ENCODE data around the gene FAM107B.

Gene FAM107B

DNA sequence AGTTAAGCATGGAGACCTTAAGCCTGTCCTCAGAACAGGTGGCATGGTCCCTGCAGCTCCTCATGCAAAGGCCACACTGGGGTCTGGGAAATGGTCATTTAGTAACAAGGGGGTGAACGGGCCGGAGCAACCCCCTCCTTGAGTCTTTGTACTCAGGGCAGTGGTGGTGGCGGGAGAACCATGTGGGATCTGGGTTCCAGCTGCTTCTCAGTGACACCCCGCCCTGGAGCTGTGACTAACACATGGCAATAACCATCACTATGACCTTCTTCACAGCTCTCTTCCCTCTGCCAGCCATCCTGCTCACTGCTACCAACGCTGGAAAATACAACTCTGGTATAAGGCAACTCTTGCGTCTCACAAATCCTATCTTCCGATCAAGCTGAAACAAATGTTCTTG lies 240.5 kb downstream of the FAM107B start:
- Mint-ChIP-seq H3K27ac (peak overlapping the region; percentile 67), H3K36me3 (peaks cover 6% of the 10 kb centered on the region), H3K4me3 (no peak overlapping the region), H3K9me3 (ENCODE audit: low read depth) (no peaks in the 10 kb centered on the region), H3K4me1 (ENCODE audit: low read depth) (peaks cover 86% of the 10 kb centered on the region), H3K27me3 (no peaks in the 10 kb centered on the region)

DNA sequence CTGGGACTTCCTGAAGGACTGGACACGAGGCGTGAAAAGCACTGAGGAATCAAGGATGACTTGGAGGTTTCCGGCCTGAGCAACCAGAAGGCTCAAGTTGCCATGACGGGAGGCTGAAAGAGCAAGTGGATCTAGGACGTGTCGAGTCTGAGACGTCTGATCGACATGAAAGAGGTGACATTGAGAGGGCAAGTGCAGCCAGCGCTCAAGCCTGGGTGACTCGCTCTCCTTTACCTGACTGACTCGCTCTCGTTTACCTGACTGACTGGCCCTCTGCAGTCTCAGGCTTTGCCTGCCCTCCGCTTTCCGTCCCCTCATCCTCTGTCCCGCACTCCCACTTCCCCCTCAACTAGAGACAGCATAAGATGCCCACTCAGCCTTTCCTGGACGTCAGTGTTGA lies 241.4 kb downstream of the FAM107B start:
- Mint-ChIP-seq H3K27ac (peak overlapping the region; percentile 50), H3K36me3 (peaks cover 10% of the 10 kb centered on the region), H3K27me3 (no peaks in the 10 kb centered on the region), H3K4me3 (no peak overlapping the region), H3K9me3 (ENCODE audit: low read depth) (no peaks in the 10 kb centered on the region), H3K4me1 (ENCODE audit: low read depth) (peaks cover 89% of the 10 kb centered on the region)

- H3K4me1 Mint-ChIP-seq (ENCODE audit: low read depth) = peaks cover 95% of the 10 kb centered on the region
- peaks cover 8% of the 10 kb centered on the region for H3K36me3 Mint-ChIP-seq
- H3K27ac Mint-ChIP-seq = peak overlapping the region; percentile 41
- no peaks in the 10 kb centered on the region for H3K9me3 Mint-ChIP-seq (ENCODE audit: low read depth)
- no peak overlapping the region for H3K4me3 Mint-ChIP-seq
- no peaks in the 10 kb centered on the region for H3K27me3 Mint-ChIP-seq
These were observed 242.0 kb downstream of the FAM107B start for GRCh38 chr10:14532473-14533251.

DNA sequence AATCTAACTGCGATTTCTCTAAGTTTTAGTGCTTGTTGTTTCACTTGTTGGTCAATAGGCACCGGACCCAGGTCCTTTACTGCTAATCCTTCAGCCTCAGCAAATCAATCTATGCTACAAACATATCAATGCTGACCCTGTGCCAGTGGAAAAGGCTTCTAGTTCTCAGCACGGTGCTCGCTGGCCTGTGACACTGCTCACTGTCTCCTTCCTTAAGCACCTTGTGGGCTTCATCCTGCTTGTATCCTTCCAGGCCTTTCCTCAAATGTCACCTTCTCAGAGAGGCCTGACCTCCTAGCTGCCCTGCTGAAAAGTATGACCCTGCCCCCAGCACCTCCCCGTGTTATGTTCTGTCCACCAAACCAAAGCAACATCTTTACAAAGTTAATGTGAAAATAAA lies 242.7 kb downstream of the FAM107B start:
- H3K27me3 Mint-ChIP-seq = no peaks in the 10 kb centered on the region
- peak overlapping the region; percentile 41 for H3K27ac Mint-ChIP-seq
- no peak overlapping the region for H3K4me3 Mint-ChIP-seq
- H3K4me1 Mint-ChIP-seq (ENCODE audit: low read depth) = peaks cover 99% of the 10 kb centered on the region
- H3K36me3 Mint-ChIP-seq = peaks cover 12% of the 10 kb centered on the region
- no peaks in the 10 kb centered on the region for H3K9me3 Mint-ChIP-seq (ENCODE audit: low read depth)

- Mint-ChIP-seq H3K36me3 (peaks cover 16% of the 10 kb centered on the region), H3K4me1 (ENCODE audit: low read depth) (peaks cover 93% of the 10 kb centered on the region), H3K4me3 (no peak overlapping the region), H3K27ac (peak overlapping the region; percentile 77), H3K9me3 (ENCODE audit: low read depth) (no peaks in the 10 kb centered on the region), H3K27me3 (no peaks in the 10 kb centered on the region)
These were observed 244.2 kb downstream of the FAM107B start for GRCh38 chr10:14530465-14530864.

- H3K36me3 Mint-ChIP-seq = peaks cover 17% of the 10 kb centered on the region
These were observed 245.3 kb downstream of the FAM107B start for GRCh38 chr10:14529351-14529750.

DNA sequence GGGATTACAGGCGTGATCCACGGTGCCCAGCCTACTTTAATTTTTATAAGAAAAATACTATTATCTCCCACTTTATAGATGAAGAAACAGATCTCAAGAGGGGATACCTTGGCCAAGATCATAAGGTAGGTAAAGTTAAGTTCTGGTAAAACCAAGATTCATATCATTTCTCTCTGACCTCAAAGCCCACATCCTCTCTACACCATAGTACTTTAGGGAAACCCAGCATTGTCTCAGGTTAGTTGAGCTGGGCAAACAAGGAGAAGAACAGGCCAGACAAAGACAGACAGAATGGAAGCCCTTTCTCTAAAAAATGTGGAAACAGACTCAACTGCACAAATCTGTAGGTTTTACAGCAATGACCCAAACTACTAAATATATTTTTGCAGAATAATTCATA lies 246.2 kb downstream of the FAM107B start:
- H3K27me3 Mint-ChIP-seq = no peaks in the 10 kb centered on the region
- H3K9me3 Mint-ChIP-seq (ENCODE audit: low read depth) = no peaks in the 10 kb centered on the region
- peaks cover 16% of the 10 kb centered on the region for H3K36me3 Mint-ChIP-seq
- H3K4me1 Mint-ChIP-seq (ENCODE audit: low read depth) = peaks cover 87% of the 10 kb centered on the region
- H3K4me3 Mint-ChIP-seq = peak overlapping the region; percentile 53
- peak overlapping the region; percentile 77 for H3K27ac Mint-ChIP-seq

More at GRCh38 chr10:14529351-14529750, 245.3 kb downstream of the FAM107B start:
- Mint-ChIP-seq H3K9me3 (ENCODE audit: low read depth) (no peaks in the 10 kb centered on the region), H3K27me3 (no peaks in the 10 kb centered on the region), H3K4me1 (ENCODE audit: low read depth) (peaks cover 93% of the 10 kb centered on the region), H3K4me3 (peak overlapping the region; percentile 47), H3K27ac (peak overlapping the region; percentile 77)

GRCh38 chr10:14527915-14528314 lies 246.8 kb downstream of the FAM107B start:
- Mint-ChIP-seq H3K27ac (peak overlapping the region; percentile 90), H3K4me1 (ENCODE audit: low read depth) (peaks cover 86% of the 10 kb centered on the region), H3K27me3 (no peaks in the 10 kb centered on the region), H3K9me3 (ENCODE audit: low read depth) (no peaks in the 10 kb centered on the region), H3K36me3 (peaks cover 14% of the 10 kb centered on the region), H3K4me3 (peak overlapping the region; percentile 60)

DNA sequence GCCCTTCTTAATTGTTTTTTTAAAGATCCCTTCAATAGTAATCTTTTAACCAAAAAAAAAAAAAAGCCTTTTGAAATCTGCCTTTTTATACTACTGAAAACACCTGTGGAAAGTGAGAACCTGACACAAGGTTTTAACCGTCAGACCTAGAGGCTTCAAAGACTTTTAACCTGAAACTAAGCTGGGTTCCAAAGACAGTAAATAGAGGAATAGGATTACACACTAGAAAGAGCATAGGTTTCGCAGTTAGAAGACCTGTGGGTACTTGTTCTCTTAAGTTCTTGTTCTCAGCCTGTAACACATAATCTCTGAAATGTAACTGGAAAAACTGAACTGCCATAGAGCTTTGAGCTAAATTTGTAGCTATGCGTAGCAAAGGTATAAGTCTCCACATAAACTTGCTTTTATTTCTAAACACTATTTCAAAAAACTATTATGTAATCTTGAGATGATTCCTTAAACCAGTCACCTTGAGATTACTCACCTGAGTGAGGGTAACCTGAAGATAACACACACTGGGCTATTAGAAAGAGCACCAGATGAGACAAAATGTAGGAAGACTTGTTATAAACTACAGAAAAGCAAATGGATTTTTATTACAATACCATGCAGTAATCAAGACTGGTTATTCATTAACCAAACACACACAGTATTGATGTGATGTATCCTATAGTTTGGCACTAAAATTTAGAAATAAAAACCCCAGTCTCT lies 247.4 kb downstream of the FAM107B start:
- H3K9me3 Mint-ChIP-seq (ENCODE audit: low read depth) = no peaks in the 10 kb centered on the region
- H3K4me3 Mint-ChIP-seq = peak overlapping the region; percentile 60
- H3K4me1 Mint-ChIP-seq (ENCODE audit: low read depth) = peaks cover 81% of the 10 kb centered on the region
- peak overlapping the region; percentile 90 for H3K27ac Mint-ChIP-seq
- H3K36me3 Mint-ChIP-seq = peaks cover 14% of the 10 kb centered on the region
- H3K27me3 Mint-ChIP-seq = no peaks in the 10 kb centered on the region

DNA sequence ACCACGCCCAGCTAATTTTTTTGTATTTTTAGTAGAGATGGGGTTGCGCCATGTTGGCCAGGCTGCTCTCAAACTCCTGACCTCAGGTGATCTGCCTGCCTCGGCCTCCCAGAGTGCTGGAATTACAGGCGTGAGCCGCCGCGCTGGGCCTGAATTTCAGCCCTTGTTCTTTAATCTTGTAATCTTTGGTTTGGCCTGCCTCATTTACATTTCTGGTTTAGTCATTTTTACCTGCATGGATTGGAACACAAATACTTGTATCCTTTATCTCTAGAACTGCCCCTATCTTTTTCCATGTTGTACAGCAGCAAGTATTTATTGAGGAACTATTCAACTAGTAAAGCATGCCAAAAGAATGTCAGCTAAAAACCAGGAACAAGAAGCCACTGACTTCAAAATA lies 248.4 kb downstream of the FAM107B start:
- H3K27me3 Mint-ChIP-seq = no peaks in the 10 kb centered on the region
- no peak overlapping the region for H3K4me3 Mint-ChIP-seq
- H3K4me1 Mint-ChIP-seq (ENCODE audit: low read depth) = peaks cover 77% of the 10 kb centered on the region
- no peaks in the 10 kb centered on the region for H3K9me3 Mint-ChIP-seq (ENCODE audit: low read depth)
- H3K27ac Mint-ChIP-seq = peak overlapping the region; percentile 77
- H3K36me3 Mint-ChIP-seq = peaks cover 14% of the 10 kb centered on the region

DNA sequence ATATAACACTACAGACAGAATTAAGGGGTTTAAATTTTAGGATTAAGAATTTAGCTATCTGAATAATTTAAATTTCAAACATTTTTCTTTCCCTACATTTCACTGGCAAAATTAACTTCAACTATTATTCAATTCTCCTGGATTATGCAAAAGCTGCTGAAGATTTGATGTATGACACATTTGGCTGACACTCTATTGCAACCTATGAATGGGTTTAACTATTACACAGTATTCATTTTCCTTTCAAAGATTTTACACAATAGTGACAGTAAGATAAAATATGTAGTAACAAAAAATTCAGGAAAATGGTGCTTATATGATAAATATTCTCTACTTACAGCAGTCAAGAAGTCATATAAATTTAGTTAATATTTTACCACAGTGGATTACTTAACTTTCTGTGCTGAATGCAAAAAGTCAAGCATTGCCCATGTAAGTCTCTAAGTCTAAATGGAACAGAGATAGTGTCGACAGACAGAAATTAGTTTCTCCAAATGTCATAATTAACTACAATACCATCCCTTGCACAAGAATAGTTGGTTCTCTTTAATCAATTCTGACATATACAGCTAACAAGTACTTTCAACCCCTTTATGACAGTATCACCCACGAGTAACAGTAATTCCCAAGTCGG lies 249.9 kb downstream of the FAM107B start:
- Mint-ChIP-seq H3K27ac (peak overlapping the region; percentile 61), H3K36me3 (peaks cover 16% of the 10 kb centered on the region), H3K4me1 (ENCODE audit: low read depth) (peaks cover 71% of the 10 kb centered on the region)

GRCh38 chr10:14523286-14523685 lies 251.4 kb downstream of the FAM107B start:
- Mint-ChIP-seq H3K4me3 (no peak overlapping the region), H3K36me3 (peaks cover 19% of the 10 kb centered on the region), H3K9me3 (ENCODE audit: low read depth) (no peaks in the 10 kb centered on the region), H3K4me1 (ENCODE audit: low read depth) (peaks cover 63% of the 10 kb centered on the region), H3K27me3 (no peaks in the 10 kb centered on the region), H3K27ac (peak overlapping the region; percentile 86)

More for the DNA sequence above, 249.9 kb downstream of the FAM107B start:
- Mint-ChIP-seq H3K4me3 (no peak overlapping the region), H3K9me3 (ENCODE audit: low read depth) (no peaks in the 10 kb centered on the region), H3K27me3 (no peaks in the 10 kb centered on the region)

DNA sequence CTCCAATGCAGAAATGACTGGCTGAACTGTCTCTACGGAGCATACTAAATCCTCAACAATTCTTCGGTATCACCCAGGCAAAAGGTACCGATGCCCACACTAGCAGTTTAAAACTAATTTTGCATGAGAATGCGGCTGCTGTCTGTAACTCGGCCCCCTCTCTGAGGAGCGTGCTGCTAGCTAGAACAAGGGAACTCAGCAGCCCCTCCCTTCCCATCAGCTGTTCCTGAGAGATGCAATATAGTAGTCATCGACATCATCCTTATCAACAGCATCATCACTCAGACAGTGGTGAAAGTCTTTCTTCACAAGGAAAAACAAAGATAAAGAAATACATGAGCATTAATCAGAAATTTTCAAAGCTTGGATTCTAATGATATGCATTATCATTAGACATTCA lies 254.9 kb downstream of the FAM107B start:
- H3K27ac Mint-ChIP-seq = peak overlapping the region; percentile 72

GRCh38 chr10:14518149-14518548 lies 256.5 kb downstream of the FAM107B start:
- H3K36me3 Mint-ChIP-seq = peaks cover 13% of the 10 kb centered on the region
- H3K4me1 Mint-ChIP-seq (ENCODE audit: low read depth) = peaks cover 25% of the 10 kb centered on the region
- peak overlapping the region; percentile 77 for H3K27ac Mint-ChIP-seq
- no peak overlapping the region for H3K4me3 Mint-ChIP-seq
- H3K9me3 Mint-ChIP-seq (ENCODE audit: low read depth) = no peaks in the 10 kb centered on the region
- H3K27me3 Mint-ChIP-seq = no peaks in the 10 kb centered on the region

More for the DNA sequence above, 254.9 kb downstream of the FAM107B start:
- H3K9me3 Mint-ChIP-seq (ENCODE audit: low read depth) = no peaks in the 10 kb centered on the region
- no peak overlapping the region for H3K4me3 Mint-ChIP-seq
- H3K27me3 Mint-ChIP-seq = no peaks in the 10 kb centered on the region
- H3K36me3 Mint-ChIP-seq = peaks cover 12% of the 10 kb centered on the region
- H3K4me1 Mint-ChIP-seq (ENCODE audit: low read depth) = peaks cover 34% of the 10 kb centered on the region

DNA sequence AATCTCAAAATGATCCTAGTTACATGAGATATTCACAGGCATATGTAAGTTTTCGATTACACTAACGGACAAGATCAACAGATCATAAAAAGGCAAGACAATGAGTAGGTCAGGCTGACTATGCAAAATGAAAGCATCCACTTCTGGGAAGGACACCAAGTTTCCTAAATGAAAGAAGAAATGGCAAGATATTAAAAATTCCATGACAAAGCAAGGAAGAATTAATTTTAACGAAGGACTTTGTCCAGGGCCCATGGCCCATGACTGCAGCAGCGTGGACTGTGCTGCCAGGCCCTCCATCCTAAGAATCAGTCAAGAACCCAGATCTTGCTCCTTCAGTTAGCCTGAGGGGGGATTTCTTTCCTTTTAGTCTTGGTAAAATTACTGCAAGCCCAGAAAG lies 261.6 kb downstream of the FAM107B start:
- H3K36me3 Mint-ChIP-seq = peaks cover 24% of the 10 kb centered on the region

More for the DNA sequence above, 261.6 kb downstream of the FAM107B start:
- H3K27me3 Mint-ChIP-seq = no peaks in the 10 kb centered on the region
- peak overlapping the region; percentile 77 for H3K27ac Mint-ChIP-seq
- peaks cover 4% of the 10 kb centered on the region for H3K9me3 Mint-ChIP-seq (ENCODE audit: low read depth)
- H3K4me1 Mint-ChIP-seq (ENCODE audit: low read depth) = peaks cover 12% of the 10 kb centered on the region
- H3K4me3 Mint-ChIP-seq = no peak overlapping the region

All from activated naive CD8-positive, alpha-beta T cell (primary cell).